ENCODE data around the gene MIGA1.
"Not testable (repeated sequence)": the region's sequence is repeated elsewhere in the genome, so short reads cannot be mapped to it uniquely, and the experiment has no call there.

The MIGA1 gene

GRCh38 chr1:77802026-77802425 lies 22.6 kb downstream of the MIGA1 start:
- H3K4me3 ChIP-seq (ENCODE audit: low read depth, low read length) = no peak overlapping the region
- TF ChIP-seq, protein P1, sequence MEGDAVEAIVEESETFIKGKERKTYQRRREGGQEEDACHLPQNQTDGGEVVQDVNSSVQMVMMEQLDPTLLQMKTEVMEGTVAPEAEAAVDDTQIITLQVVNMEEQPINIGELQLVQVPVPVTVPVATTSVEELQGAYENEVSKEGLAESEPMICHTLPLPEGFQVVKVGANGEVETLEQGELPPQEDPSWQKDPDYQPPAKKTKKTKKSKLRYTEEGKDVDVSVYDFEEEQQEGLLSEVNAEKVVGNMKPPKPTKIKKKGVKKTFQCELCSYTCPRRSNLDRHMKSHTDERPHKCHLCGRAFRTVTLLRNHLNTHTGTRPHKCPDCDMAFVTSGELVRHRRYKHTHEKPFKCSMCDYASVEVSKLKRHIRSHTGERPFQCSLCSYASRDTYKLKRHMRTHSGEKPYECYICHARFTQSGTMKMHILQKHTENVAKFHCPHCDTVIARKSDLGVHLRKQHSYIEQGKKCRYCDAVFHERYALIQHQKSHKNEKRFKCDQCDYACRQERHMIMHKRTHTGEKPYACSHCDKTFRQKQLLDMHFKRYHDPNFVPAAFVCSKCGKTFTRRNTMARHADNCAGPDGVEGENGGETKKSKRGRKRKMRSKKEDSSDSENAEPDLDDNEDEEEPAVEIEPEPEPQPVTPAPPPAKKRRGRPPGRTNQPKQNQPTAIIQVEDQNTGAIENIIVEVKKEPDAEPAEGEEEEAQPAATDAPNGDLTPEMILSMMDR (IDR thresholded peaks at IDR 0.05; ENCODE audit: insufficient read depth, low read depth, low read length, missing control alignments) = no peak
- no peak for DNase-seq (ENCODE audit: low read depth)

- TF ChIP-seq, protein P1 (IDR thresholded peaks at IDR 0.05; ENCODE audit: insufficient read depth, low read depth, low read length, missing control alignments) = no peak
Measured at GRCh38 chr1:77803371-77803770, 23.9 kb downstream of the MIGA1 start.

GRCh38 chr1:77809787-77810462 lies 30.5 kb downstream of the MIGA1 start:
- not testable (repeated sequence) for H3K4me3 ChIP-seq (ENCODE audit: low read depth, low read length)

More at GRCh38 chr1:77803371-77803770, 23.9 kb downstream of the MIGA1 start:
- no peak for DNase-seq (ENCODE audit: low read depth)
- no peak overlapping the region for H3K4me3 ChIP-seq (ENCODE audit: low read depth, low read length)

GRCh38 chr1:77811589-77811988 lies 32.1 kb downstream of the MIGA1 start:
- not testable (repeated sequence) for H3K4me3 ChIP-seq (ENCODE audit: low read depth, low read length); DNase-seq (ENCODE audit: low read depth)

More at GRCh38 chr1:77809787-77810462, 30.5 kb downstream of the MIGA1 start:
- not testable (repeated sequence) for DNase-seq (ENCODE audit: low read depth)

DNA sequence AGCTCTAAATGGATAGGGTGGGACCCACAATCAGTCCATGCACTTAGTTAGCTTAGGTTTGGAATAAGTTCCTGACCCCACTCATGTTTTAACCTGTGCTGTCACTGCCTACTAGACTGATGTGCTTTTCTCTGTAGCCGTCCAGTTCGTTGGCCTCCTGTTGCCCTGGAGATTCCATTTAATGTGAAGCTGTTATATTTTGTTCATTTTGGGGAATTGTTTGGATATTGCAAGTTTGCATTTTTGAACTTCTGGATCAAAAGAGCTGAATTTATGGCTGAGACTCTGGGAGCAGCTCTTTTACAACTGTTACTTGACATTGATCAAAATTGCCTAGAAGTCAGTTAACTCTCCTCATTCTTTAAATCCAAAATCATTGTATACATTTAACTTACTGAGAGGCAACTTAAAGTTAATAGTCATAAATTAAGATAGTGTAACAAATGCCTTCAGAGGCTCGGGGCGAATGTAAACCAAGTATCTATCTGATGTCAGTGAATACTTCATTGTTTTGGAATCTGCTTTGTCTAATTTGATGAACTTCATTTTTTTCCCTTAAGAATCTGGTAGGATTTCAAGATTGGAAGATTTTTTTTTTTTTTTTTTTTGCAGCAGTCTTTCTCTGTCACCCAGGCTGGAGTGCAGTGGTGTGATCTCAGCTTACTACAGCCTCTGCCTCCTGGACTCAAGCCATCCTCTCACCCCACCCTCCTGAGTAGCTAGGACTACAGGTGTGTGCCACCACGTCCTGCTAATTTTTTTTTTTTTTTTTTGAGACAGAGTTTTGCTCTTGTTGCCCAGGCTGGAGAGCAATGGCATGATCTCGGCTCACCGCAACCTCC lies 38.1 kb downstream of the MIGA1 start:
- TF ChIP-seq, protein P1 (IDR thresholded peaks at IDR 0.05; ENCODE audit: insufficient read depth, low read depth, low read length, missing control alignments) = no peak
- no peak overlapping the region for H3K4me3 ChIP-seq (ENCODE audit: low read depth, low read length)
- DNase-seq (ENCODE audit: low read depth) = no peak

- no peak for DNase-seq (ENCODE audit: low read depth)
- TF ChIP-seq, protein P1 (IDR thresholded peaks at IDR 0.05; ENCODE audit: insufficient read depth, low read depth, low read length, missing control alignments) = no peak
- H3K4me3 ChIP-seq (ENCODE audit: low read depth, low read length) = no peak overlapping the region
Measured at GRCh38 chr1:77820121-77820520, 40.7 kb downstream of the MIGA1 start.

- TF ChIP-seq, protein P1 (IDR thresholded peaks at IDR 0.05; ENCODE audit: insufficient read depth, low read depth, low read length, missing control alignments) = no peak
- no peak for DNase-seq (ENCODE audit: low read depth)
- H3K4me3 ChIP-seq (ENCODE audit: low read depth, low read length) = no peak overlapping the region
Measured at GRCh38 chr1:77824079-77824478, 44.6 kb downstream of the MIGA1 start.
